ENCODE measurements around the gene KIAA0586.
"Not testable (repeated sequence)": the region's sequence is repeated elsewhere in the genome, so short reads cannot be mapped to it uniquely, and the experiment has no call there.

KIAA0586 gene

DNA sequence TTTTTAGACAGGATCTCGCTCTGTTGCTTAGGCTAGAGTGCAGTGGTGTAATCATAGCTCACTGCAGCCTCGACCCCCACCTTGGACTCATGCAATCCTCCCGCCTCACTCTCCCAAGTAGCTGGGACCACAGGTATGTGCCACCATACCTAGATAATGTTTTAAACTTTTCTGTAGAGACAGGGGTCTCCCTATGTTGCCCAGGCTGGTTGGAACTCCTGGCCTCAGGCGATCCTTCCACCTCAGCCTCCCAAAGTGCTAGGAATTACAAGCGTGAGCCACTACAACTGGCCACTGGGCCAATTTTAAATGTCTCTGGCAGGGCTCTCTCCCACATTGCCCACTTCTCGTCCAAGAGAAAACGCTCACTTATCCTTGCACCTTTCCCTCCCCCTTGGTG is 143.7 kb downstream of the KIAA0586 start:
- Mint-ChIP-seq H3K4me3 (no peak overlapping the region), H3K27me3 (peaks cover 0 to 8% of the 10 kb centered on the region in 2 donors), H3K9me3 (no peaks in the 10 kb centered on the region), H3K27ac (no peak overlapping the region), H3K36me3 (ENCODE audit: insufficient read depth) (peaks cover 2% of the 10 kb centered on the region), H3K4me1 (ENCODE audit: low read depth in 2 of 2) (no peaks in the 10 kb centered on the region)
- ATAC-seq (replicated peaks) (no peak), DNase-seq (no peak)

DNA sequence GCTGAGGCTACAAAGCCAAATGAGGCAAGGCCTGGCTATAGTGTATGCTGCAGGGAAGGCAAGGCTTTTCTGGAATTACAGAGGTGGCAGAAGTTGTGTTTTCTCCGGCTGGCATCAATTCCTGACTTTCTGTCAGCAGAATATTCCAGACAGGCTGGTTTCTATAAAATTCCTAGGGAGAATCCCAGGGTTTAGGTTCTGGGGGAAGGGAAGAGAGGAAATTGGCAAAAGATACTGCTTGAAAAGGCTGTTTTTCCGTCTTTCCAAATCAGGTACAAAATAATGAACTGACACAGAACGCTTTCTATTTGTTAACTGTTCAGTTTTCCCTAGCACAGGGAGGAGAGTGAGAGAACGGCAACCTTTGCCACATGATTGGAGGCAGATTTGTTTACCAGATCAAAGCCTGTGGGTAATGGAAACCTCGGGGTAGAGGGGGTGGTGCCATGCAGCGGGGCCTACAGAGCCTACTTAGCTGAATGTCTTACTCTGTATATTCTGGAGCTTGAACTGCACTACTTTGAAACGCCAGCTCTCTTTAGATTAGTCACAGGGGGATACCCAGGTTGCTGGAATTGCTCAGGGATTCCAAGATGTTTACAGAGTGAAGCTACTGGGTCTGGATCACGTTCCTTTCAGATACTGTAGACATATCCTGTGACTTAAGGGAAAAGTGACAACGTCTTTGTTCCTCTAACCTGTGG is 144.4 kb downstream of the KIAA0586 start:
- H3K27me3 Mint-ChIP-seq = peaks cover 0 to 8% of the 10 kb centered on the region in 2 donors
- H3K9me3 Mint-ChIP-seq = no peaks in the 10 kb centered on the region
- DNase-seq = no peak
- H3K4me3 Mint-ChIP-seq = no peak overlapping the region
- ATAC-seq (replicated peaks) = no peak
- no peaks in the 10 kb centered on the region for H3K4me1 Mint-ChIP-seq (ENCODE audit: low read depth in 2 of 2)
- H3K27ac Mint-ChIP-seq = no peak overlapping the region
- H3K36me3 Mint-ChIP-seq (ENCODE audit: insufficient read depth) = peaks cover 2% of the 10 kb centered on the region

DNA sequence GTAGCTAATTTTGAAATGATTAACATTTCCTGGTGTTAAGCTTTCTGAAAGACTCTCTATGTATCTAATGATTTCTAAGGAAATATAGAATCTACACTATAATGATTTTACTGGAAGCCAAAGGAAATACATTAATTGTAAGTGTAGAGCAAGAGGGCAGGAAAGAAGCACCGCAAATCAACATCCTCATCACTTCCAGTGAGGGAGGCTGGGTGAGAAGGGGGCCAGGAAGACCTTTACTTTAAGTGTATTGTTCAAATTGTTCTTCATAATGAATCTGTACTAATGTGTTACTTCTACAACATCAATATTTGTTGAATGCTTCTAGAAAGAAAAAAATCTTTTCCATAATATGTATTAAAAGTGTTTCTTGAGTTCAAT is 144.9 kb downstream of the KIAA0586 start:
- Mint-ChIP-seq H3K27me3 (peaks cover 0 to 8% of the 10 kb centered on the region in 2 donors), H3K4me1 (ENCODE audit: low read depth in 2 of 2) (no peaks in the 10 kb centered on the region), H3K4me3 (no peak overlapping the region), H3K36me3 (ENCODE audit: insufficient read depth) (peaks cover 2% of the 10 kb centered on the region), H3K9me3 (no peaks in the 10 kb centered on the region), H3K27ac (no peak overlapping the region)
- ATAC-seq (replicated peaks) = no peak
- DNase-seq = no peak

DNA sequence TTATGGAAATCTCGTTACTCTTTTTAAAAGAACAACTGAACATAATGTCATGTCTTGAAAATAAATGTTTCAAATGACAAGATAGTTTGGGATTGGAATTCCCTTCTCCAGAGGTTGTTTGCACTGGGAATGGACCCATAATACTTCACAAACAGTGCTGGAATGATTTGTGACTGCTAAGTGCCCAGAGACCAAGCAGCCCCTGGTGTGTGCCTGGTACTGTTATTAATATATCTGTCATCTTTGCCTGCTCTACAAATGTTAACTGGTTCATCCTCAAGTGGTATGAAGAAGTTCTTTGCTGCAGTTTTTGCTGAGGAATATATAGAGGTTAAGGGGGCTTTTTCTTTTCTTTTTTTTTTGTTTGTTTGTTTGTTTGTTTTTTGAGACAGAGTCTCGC is 145.3 kb downstream of the KIAA0586 start:
- no peak for DNase-seq
- peaks cover 2% of the 10 kb centered on the region for H3K36me3 Mint-ChIP-seq (ENCODE audit: insufficient read depth)

DNA sequence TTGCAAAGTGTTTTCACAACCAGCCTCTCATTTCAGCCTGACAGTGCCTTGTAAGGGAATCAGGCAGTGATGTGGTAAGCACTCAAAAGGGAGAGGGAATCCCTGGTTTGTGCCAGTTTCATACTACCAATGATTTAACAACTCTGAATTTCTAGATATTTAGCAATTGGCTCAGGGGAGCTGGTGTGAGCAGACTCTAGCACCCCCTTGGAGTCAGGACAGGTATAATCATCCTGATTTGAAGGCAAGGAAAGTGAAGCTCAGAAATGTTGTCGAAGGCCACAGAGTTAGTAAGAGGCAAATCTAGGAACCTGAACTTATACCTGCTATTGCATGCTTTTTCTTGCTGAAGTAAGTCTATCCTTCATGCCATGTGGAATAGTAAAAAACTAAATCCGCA is 147.1 kb downstream of the KIAA0586 start:
- no peak for ATAC-seq (replicated peaks)
- no peak overlapping the region for H3K27ac Mint-ChIP-seq
- DNase-seq = no peak
- peaks cover 0 to 8% of the 10 kb centered on the region in 2 donors for H3K27me3 Mint-ChIP-seq
- H3K4me3 Mint-ChIP-seq = no peak overlapping the region
- H3K4me1 Mint-ChIP-seq (ENCODE audit: low read depth in 2 of 2) = no peaks in the 10 kb centered on the region
- peaks cover 2% of the 10 kb centered on the region for H3K36me3 Mint-ChIP-seq (ENCODE audit: insufficient read depth)
- no peaks in the 10 kb centered on the region for H3K9me3 Mint-ChIP-seq

More for the DNA sequence above, 145.3 kb downstream of the KIAA0586 start:
- H3K4me1 Mint-ChIP-seq (ENCODE audit: low read depth in 2 of 2) = no peaks in the 10 kb centered on the region
- H3K27me3 Mint-ChIP-seq = peaks cover 0 to 8% of the 10 kb centered on the region in 2 donors
- no peak overlapping the region for H3K4me3 Mint-ChIP-seq
- ATAC-seq (replicated peaks) = no peak
- H3K9me3 Mint-ChIP-seq = no peaks in the 10 kb centered on the region
- H3K27ac Mint-ChIP-seq = no peak overlapping the region

DNA sequence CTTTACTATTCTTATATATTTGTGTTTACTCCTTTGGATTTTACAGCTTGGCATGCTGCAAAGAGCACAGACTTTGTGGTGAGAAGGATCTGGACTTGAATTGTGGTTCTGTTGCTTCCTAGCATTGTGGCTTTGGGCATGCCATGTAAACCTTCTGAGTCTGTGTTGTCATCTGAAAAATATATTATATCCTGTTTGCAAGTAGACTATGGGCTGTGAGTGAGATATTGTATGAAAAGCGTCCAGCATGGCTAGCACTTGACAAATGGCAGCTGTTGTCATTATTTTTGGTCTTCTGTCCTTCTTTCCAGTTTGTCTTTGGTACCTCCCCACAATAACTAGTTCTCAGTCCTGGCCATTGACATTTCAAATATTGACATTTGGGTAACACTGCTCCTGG is 148.4 kb downstream of the KIAA0586 start:
- ATAC-seq (replicated peaks) (no peak), DNase-seq (no peak)
- Mint-ChIP-seq H3K27me3 (peaks cover 0 to 17% of the 10 kb centered on the region in 2 donors), H3K9me3 (peaks cover 0 to 2% of the 10 kb centered on the region in 2 donors), H3K4me1 (ENCODE audit: low read depth in 2 of 2) (no peaks in the 10 kb centered on the region), H3K4me3 (no peak overlapping the region), H3K36me3 (ENCODE audit: insufficient read depth) (peaks cover 2% of the 10 kb centered on the region), H3K27ac (no peak overlapping the region)

DNA sequence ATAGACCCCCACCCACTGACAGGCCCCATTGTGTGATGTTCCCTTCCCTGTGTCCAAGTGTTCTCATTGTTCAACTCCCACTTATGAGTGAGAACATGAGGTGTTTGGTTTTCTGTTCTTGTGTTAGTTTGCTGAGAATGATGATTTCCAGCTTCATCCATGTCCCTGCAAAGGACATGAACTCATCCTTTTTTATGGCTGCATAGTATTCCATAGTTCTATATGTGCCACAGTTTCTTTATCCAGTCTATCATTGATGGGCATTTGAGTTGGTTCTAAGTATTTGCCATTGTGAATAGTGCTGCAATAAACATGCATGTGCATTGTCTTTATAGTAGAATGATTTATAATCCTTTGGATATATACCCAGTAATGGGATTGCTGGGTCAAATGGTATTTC is 152.5 kb downstream of the KIAA0586 start:
- not testable (repeated sequence) for H3K4me3 Mint-ChIP-seq; H3K9me3 Mint-ChIP-seq; ATAC-seq (replicated peaks); DNase-seq; H3K36me3 Mint-ChIP-seq (ENCODE audit: insufficient read depth); H3K4me1 Mint-ChIP-seq (ENCODE audit: low read depth in 2 of 2); H3K27ac Mint-ChIP-seq
- H3K27me3 Mint-ChIP-seq = peaks cover 8 to 18% of the 10 kb centered on the region in 2 donors

DNA sequence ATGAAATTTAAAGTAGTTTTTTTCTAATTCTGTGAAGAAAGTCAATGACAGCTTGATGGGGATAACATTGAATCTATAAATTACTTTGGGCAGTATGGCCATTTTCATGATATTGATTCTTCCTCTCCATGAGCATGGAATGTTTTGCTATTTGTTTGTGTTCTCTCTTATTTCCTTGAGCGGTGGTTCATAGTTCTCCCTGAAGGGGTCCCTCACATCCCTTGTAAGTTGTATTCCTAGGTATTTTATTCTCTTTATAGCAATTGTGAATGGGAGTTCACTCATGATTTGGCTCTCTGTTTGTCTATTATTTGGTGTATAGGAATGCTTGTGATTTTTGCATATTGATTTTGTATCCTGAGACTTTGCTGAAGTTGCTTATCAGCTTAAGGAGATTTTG is 153.9 kb downstream of the KIAA0586 start:
- peaks cover 12 to 24% of the 10 kb centered on the region in 2 donors for H3K27me3 Mint-ChIP-seq
- not testable (repeated sequence) for H3K9me3 Mint-ChIP-seq; H3K4me1 Mint-ChIP-seq (ENCODE audit: low read depth in 2 of 2); H3K27ac Mint-ChIP-seq; H3K4me3 Mint-ChIP-seq; ATAC-seq (replicated peaks); DNase-seq; H3K36me3 Mint-ChIP-seq (ENCODE audit: insufficient read depth)

DNA sequence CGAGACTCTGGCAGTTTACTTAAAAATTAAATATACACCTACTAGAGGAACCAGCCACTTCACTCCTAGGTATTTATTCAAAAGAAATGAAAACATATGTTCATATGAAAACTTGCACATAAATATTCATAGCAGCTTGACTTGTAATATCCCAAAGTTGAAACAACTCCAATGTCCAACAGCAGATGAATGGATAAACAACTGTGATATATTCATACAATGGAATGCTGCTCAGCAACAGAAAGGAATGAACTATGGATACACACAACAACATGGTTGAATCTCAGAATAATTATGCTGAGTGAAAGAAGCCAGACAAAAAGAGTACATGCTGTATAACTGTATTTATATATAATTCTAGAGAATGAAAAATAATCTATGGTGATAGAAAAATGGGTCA is 156.9 kb downstream of the KIAA0586 start:
- DNase-seq (no peak), ATAC-seq (replicated peaks) (no peak)
- H3K4me1 Mint-ChIP-seq (ENCODE audit: low read depth in 2 of 2) = no peaks in the 10 kb centered on the region
- H3K27ac Mint-ChIP-seq = no peak overlapping the region
- no peak overlapping the region for H3K4me3 Mint-ChIP-seq
- H3K27me3 Mint-ChIP-seq = peaks cover 17 to 24% of the 10 kb centered on the region in 2 donors
- H3K9me3 Mint-ChIP-seq = peaks cover 5% of the 10 kb centered on the region in 2 donors
- H3K36me3 Mint-ChIP-seq (ENCODE audit: insufficient read depth) = no peaks in the 10 kb centered on the region

DNA sequence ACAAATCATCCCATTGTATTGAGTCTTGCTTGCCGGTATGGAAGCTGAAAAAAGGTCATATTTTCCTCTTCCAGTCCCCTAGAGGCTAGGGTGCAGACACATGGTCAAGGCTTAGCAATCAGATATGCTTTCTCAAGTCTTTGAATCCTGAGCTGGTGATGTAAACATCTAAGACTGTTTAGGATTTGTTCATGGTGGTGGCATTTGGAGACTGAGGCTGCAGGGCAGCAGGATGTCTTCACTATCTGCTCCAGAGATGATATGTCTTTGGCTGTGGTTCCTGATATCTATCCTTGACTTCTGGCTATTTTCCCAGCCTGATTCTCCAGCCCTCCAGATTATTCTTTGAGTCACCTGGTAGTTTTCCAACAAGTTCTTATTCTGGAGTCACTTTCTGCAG is 159.8 kb downstream of the KIAA0586 start:
- H3K4me1 Mint-ChIP-seq (ENCODE audit: low read depth in 2 of 2) = no peaks in the 10 kb centered on the region

DNA sequence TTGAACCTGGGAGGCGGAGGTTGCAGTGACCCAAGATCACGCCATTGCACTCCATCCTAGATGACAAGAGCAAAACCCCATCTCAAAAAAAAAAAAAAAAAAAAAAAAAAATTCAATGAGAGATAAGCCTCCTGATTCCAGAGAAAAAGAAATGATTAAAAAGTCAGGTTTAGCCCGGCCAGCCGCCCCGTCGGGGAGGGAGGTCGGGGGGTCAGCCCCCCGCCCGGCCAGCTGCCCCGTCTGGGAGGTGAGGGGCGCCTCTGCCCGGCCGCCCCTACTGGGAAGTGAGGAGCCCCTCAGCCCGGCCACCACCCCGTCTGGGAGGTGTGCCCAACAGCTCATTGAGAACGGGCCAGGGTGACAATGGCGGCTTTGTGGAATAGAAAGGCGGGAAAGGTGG is 160.8 kb downstream of the KIAA0586 start:
- not testable (repeated sequence) for H3K9me3 Mint-ChIP-seq; H3K4me3 Mint-ChIP-seq; H3K4me1 Mint-ChIP-seq (ENCODE audit: low read depth in 2 of 2); H3K36me3 Mint-ChIP-seq (ENCODE audit: insufficient read depth); DNase-seq; ATAC-seq (replicated peaks); H3K27ac Mint-ChIP-seq
- peaks cover 17 to 35% of the 10 kb centered on the region in 2 donors for H3K27me3 Mint-ChIP-seq

More for the DNA sequence above, 159.8 kb downstream of the KIAA0586 start:
- H3K36me3 Mint-ChIP-seq (ENCODE audit: insufficient read depth) = no peaks in the 10 kb centered on the region
- peaks cover 27 to 42% of the 10 kb centered on the region in 2 donors for H3K27me3 Mint-ChIP-seq
- DNase-seq (no peak), ATAC-seq (replicated peaks) (no peak)
- H3K4me3 Mint-ChIP-seq = no peak overlapping the region
- no peak overlapping the region for H3K27ac Mint-ChIP-seq
- H3K9me3 Mint-ChIP-seq = peaks cover 3 to 5% of the 10 kb centered on the region in 2 donors

DNA sequence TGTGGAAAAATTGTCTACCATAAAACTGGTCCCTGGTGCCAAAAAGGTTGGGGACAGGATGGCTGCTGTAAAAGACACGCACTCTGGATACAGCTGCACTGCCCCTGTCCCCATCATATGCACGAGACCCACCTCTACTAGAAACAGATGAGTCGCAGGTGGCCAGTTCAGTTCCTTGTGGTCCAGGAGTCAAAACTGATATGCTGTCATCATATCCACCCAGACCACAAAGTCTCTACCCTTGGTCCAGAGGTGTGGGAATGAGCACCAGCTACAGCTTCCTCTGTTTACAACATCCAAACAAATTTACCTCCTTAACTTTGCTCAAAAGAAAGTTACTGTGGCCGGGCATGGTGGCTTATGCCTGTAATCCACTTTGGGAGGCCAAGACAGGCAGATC is 166.5 kb downstream of the KIAA0586 start:
- ATAC-seq (replicated peaks) = no peak

DNA sequence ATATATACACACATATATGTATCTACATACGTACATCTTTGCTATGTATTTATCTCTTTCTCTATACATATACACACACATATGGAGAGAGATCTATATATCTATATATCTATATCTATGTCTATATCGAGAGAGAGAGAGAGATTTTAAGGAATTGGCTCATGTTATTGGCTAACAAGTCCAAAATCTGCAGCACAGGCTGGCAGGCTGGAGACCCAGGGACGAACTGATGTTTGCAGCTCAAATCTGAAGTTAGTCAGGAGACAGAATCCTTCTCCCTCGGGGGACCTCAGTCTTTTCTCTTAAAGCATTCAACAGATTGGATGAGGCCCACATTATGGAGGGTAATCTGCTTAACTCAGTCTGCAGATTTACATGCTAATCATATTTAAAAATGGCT is 169.5 kb downstream of the KIAA0586 start:
- H3K27ac Mint-ChIP-seq = no peak overlapping the region
- no peak for ATAC-seq (replicated peaks)
- H3K36me3 Mint-ChIP-seq (ENCODE audit: insufficient read depth) = no peaks in the 10 kb centered on the region
- no peaks in the 10 kb centered on the region for H3K4me1 Mint-ChIP-seq (ENCODE audit: low read depth in 2 of 2)
- DNase-seq = no peak
- H3K9me3 Mint-ChIP-seq = no peaks in the 10 kb centered on the region
- no peaks in the 10 kb centered on the region for H3K27me3 Mint-ChIP-seq
- no peak overlapping the region for H3K4me3 Mint-ChIP-seq

More for the DNA sequence above, 166.5 kb downstream of the KIAA0586 start:
- Mint-ChIP-seq H3K36me3 (ENCODE audit: insufficient read depth) (no peaks in the 10 kb centered on the region), H3K4me1 (ENCODE audit: low read depth in 2 of 2) (no peaks in the 10 kb centered on the region), H3K4me3 (no peak overlapping the region), H3K27me3 (peaks cover 11 to 27% of the 10 kb centered on the region in 2 donors), H3K9me3 (no peaks in the 10 kb centered on the region), H3K27ac (no peak overlapping the region)
- no peak for DNase-seq

DNA sequence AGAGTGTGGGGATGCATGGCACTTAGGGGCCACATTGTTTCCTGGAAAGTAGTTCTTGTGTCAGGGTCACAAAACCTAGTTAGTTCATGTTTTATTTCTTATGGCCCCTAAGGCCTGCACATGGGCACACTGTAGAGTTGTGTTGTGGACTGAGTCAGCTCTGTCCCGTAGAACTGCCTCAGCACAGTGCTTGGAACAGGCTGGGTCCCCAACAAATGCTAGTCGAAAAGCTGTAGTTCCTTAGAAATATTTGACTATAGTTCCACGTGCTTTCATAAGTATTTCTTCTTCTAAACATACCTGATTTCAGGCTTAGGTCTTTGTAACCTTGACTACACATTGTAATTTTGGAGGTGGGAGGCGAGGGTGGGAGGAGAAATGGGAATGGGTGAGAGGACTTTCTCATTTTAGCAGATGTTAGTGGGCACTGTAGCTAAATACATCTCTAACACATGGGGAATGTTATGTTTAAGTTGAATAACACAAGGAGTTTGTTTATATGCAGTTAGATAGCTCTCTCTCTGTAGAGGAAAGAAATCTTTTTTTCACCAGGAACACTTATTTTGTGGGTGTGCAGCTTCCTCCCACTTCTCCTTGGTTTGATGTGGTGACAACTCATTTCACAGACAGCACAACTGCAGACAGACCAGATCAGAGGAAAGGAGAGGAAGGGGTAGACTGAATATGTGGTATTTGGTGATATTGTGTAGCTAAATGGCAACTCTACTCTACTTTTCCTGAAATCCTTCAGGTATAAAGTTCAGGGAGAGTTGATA is 170.7 kb downstream of the KIAA0586 start:
- H3K27me3 Mint-ChIP-seq = no peaks in the 10 kb centered on the region
- no peaks in the 10 kb centered on the region for H3K36me3 Mint-ChIP-seq (ENCODE audit: insufficient read depth)
- no peak overlapping the region for H3K4me3 Mint-ChIP-seq
- DNase-seq (no peak), ATAC-seq (replicated peaks) (no peak)
- H3K27ac Mint-ChIP-seq = no peak overlapping the region
- H3K4me1 Mint-ChIP-seq (ENCODE audit: low read depth in 2 of 2) = no peaks in the 10 kb centered on the region
- H3K9me3 Mint-ChIP-seq = no peaks in the 10 kb centered on the region
